Smooth muscle cell (in vitro differentiated cells): ENCODE measurements around the gene IL13RA1. TPM values are rescaled to one million over a fixed set of nuclear protein-coding genes. Genes with fewer than 3 reads are reported as not detected.

ENCODE experiments used
- DNase-seq: peaks from one replicate; lab custom pipeline; 2025; ENCODE audit not compliant: unreplicated experiment; lab: John Stamatoyannopoulos, UW
- H2AFZ ChIP-seq: fragments of 200-600 bp; sonication (generic); 2 replicates; pipeline ENCODE4 v1.6.0; 2016; ENCODE audit warnings: antibody characterized with exemption, low read depth, mild to moderate bottlenecking
- H3F3A ChIP-seq: fragments of 200-600 bp; sonication (generic); 2 replicates; pipeline ENCODE4 v1.6.0; 2017; ENCODE audit warnings: antibody characterized with exemption, low read depth
- H3K27ac ChIP-seq: fragments of 200-600 bp; sonication (generic); 2 replicates; pipeline ENCODE4 v1.5.1; 2016; ENCODE audit warnings: low read depth, mild to moderate bottlenecking
- H3K27me3 ChIP-seq: fragments of 200-600 bp; sonication (generic); 2 replicates; pipeline ENCODE4 v1.6.1; 2016; ENCODE audit warnings: low read depth, mild to moderate bottlenecking
- H3K36me3 ChIP-seq: fragments of 200-600 bp; sonication (generic); 2 replicates; pipeline ENCODE4 v1.5.1; 2016; ENCODE audit warnings: low read depth
- H3K4me1 ChIP-seq: fragments of 200-600 bp; sonication (generic); 2 replicates; pipeline ENCODE4 v1.5.1; 2016; ENCODE audit warnings: low read depth
- H3K4me2 ChIP-seq: fragments of 200-600 bp; sonication (generic); 2 replicates; pipeline ENCODE4 v1.6.0; 2016; ENCODE audit warnings: mild to moderate bottlenecking
- H3K4me3 ChIP-seq: fragments of 200-600 bp; sonication (generic); 2 replicates; pipeline ENCODE4 v1.5.1; 2016; ENCODE audit warnings: mild to moderate bottlenecking
- H3K79me2 ChIP-seq: fragments of 200-600 bp; sonication (generic); 2 replicates; pipeline ENCODE4 v1.6.0; 2016; ENCODE audit warnings: low read depth, mild to moderate bottlenecking
- H3K9ac ChIP-seq: fragments of 200-600 bp; sonication (generic); 2 replicates; pipeline ENCODE4 v1.6.0; 2016; ENCODE audit warnings: low read depth
- H3K9me3 ChIP-seq: fragments of 200-600 bp; sonication (generic); replicated peaks from 2 replicates; pipeline ENCODE4 v1.5.1; 2016; ENCODE audit warnings: low read depth
- H4K20me1 ChIP-seq: fragments of 200-600 bp; sonication (generic); 2 replicates; pipeline ENCODE4 v1.6.0; 2016; ENCODE audit warnings: low read depth
- CTCF ChIP-seq: fragments of 200-600 bp; sonication (generic); IDR thresholded peaks from 2 replicates; pipeline ENCODE4 v1.5.1; 2017; ENCODE audit warnings: borderline replicate concordance, mild to moderate bottlenecking, antibody characterized with exemption; ENCODE audit not compliant: insufficient read depth, poor library complexity, severe bottlenecking
- WGBS: methylation state at CpG from one replicate; pipeline ENCODE4 v1.1.7; 2016; ENCODE audit warnings: low lambda C conversion rate; 5-methylcytosine and 5-hydroxymethylcytosine counted together
- polyA plus RNA-seq: library from polyadenylated mRNA; unstranded; fragments of >200 nt; fragmentation: Nextera tagmentation; extraction: Ambion mirVana; gene quantifications from 2 replicates; pipeline ENCODE4 v1.2.1, GENCODE V29; 2016
- total RNA-seq: library from RNA; depleted of rRNA; stranded (reverse); fragments of >200 nt; gene quantifications from 2 replicates; pipeline ENCODE4 v1.2.3, GENCODE V29; 2014

IL13RA1 gene
- total and polyA plus RNA-seq, 2 experiments from 2014 or later = 67.0 to 85.9 TPM

DNA sequence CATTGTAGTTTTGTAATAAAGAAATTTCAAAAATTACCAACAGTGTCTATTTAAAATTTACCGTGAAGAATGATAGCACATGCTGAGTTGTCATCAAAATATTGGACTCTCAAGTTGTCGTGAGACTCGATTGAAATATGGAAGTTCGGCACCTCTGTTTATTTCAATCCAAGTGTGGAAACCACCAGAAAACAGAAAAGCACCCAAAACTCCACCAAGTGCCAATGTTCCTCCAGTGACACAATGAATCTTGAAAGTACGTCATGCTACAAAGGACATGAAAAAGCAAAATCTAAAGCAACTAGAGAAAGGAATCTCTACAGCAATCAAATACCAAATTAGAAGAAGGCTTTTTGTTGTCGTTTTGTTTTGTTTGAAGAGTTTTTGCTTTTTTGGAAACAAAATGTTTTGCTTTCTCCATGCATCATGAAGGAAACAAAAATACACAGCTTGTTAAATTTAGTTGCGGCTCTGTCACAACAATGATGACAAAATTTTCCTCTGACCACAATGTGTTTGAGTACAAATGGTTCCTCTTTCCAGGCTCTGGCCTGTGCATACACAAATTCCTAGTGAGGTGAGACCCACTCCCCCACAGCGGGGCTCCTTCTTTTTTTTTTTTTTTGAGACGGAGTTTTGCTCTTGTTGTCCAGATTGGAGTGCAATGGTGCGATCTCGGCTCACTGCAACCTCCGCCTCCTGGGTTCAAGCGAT, 9.6 kb upstream of the IL13RA1 start:
- Histone ChIP-seq H4K20me1 (no peaks in the 10 kb centered on the region), H3K79me2 (no peaks in the 10 kb centered on the region), H3K27ac (no peak overlapping the region), H3K9me3 (no peaks in the 10 kb centered on the region), H3K36me3 (no peaks in the 10 kb centered on the region), H3K4me3 (no peak overlapping the region), H2AFZ (no peak overlapping the region), H3K4me2 (no peak overlapping the region), H3K4me1 (no peaks in the 10 kb centered on the region), H3K27me3 (no peaks in the 10 kb centered on the region), H3K9ac (no peak overlapping the region), H3F3A (no peaks in the 10 kb centered on the region)
- 87% methylated on average over 13 of the region's 13 CpGs for WGBS
- TF ChIP-seq CTCF = no peak
- DNase-seq = no peak

- Histone ChIP-seq H3K27ac (no peak overlapping the region), H3K9ac (no peak overlapping the region), H3K79me2 (no peaks in the 10 kb centered on the region), H3F3A (no peaks in the 10 kb centered on the region), H3K4me2 (no peak overlapping the region), H3K4me3 (no peak overlapping the region), H4K20me1 (no peaks in the 10 kb centered on the region), H3K27me3 (no peaks in the 10 kb centered on the region), H3K36me3 (no peaks in the 10 kb centered on the region), H3K4me1 (no peaks in the 10 kb centered on the region), H3K9me3 (no peaks in the 10 kb centered on the region), H2AFZ (no peak overlapping the region)
- 72% methylated on average over 2 of the region's 2 CpGs for WGBS
- no peak for TF ChIP-seq CTCF
- DNase-seq = no peak
Observed at GRCh38 chrX:118718737-118719136, 8.7 kb upstream of the IL13RA1 start.

DNA sequence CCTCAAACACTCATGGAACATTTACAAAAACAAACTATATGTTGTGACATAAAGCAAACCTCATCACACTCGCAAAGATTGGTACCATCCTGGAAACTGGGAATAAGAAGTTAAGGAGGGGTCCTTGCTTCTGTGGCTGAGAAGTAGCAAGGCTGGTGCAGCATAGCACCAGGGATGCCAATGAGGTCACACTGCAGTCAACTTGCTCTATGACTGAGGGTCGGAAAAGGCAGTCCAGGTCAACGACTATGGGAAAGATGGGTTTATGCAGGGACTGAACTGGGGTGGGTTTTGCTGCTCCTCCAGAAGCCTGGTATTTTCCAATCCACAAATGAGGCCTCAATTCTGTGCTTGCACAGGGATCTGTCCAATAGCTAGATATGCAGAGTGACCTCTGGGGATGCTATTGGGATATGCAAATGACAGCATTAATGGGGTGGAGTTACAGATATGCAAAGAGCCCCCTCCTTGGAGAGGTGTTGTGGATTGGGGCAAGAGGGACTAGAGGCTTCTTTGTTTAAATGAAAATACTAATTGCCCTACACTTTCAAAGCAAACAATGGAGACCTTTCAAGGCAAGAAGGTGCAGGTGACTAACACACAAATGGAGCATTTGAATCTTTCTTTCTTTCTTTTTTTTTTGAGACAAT, 7.2 kb upstream of the IL13RA1 start:
- H3K9me3 ChIP-seq = no peaks in the 10 kb centered on the region
- no peak overlapping the region for H3K4me2 ChIP-seq
- H3K27ac ChIP-seq = no peak overlapping the region
- H3K4me1 ChIP-seq = no peaks in the 10 kb centered on the region
- DNase-seq = no peak
- H3K27me3 ChIP-seq = no peaks in the 10 kb centered on the region
- H3K79me2 ChIP-seq = no peaks in the 10 kb centered on the region
- no peak overlapping the region for H3K9ac ChIP-seq
- no peaks in the 10 kb centered on the region for H3F3A ChIP-seq
- no peak overlapping the region for H2AFZ ChIP-seq
- no peak overlapping the region for H3K4me3 ChIP-seq
- H3K36me3 ChIP-seq = no peaks in the 10 kb centered on the region
- no peak for TF ChIP-seq CTCF
- H4K20me1 ChIP-seq = no peaks in the 10 kb centered on the region
- 66% methylated on average over 3 of the region's 3 CpGs for WGBS
